GM18870 (cell line): ENCODE measurements around the gene SFTA2.
"Not testable (repeated sequence)": the region's sequence is repeated elsewhere in the genome, so short reads cannot be mapped to it uniquely, and the experiment has no call there.

Source experiments
- ATAC-seq: cut with Tn5 transposase; IDR thresholded peaks from one replicate; pipeline ENCODE4 v1.9.1; 2021; ENCODE audit warnings: moderate library complexity; ENCODE audit not compliant: unreplicated experiment

Gene SFTA2

DNA sequence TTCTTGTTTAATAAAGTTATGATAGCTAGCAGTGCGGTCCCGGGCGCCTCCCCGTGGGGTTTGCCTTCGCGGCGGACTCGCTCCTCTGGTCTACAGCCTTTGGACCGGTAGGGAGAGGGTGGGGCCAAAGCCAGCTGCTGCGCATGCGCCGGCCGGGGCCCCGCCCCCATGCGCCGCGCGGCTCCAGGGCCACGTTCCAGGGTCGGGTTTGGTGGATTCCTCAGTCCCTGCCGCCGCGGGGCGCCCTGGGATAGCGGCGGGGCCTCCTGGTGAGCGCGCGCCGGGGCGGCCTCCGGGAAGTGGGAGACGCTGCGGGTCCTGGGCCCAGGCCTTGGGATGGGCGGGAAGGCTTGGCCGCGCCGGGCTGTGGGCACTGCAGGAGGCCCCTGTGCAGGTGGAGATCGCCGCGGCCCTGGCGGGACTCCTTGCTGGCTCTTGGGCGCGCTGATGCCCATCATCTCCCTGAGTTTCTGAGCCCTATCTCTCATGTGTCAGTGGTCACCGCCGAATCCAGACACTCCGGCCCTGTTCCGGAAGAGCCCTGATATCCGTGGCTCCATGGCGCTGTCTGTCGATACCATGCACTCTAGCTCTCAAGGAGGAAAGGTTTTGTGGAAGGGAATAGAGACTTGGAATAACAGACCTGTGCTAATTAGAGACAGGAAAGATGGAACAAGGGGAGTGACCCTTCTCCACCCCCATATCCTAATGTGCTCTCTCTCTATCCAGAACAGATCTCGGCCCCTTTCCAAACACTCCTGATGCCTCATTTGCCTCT is 17.7 kb downstream of the SFTA2 start, which contains the start of gene VARS2:
VARS2 (plus strand) TSS at position 163 of the 778 bp plus-strand sequence; CDS start at position 762, 599 bp downstream.
- peak; percentile 51 for ATAC-seq

DNA sequence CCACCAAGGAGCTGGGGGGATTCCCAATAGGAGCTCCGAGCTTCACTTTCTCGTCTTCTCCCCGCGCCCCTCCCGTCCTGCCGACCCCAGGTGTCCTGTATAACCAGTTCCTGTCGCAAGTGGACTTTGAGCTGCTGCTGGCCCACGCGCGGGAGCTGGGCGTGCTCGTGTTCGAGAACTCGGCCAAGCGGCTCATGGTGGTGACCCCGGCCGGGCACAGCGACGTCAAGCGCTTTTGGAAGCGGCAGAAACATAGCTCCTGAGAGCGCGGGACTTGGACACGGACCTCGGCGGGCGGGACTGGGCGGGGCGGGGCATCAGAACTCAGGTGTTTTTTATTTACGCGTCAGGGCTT is 18.3 kb downstream of the SFTA2 start:
- no peak for ATAC-seq

DNA sequence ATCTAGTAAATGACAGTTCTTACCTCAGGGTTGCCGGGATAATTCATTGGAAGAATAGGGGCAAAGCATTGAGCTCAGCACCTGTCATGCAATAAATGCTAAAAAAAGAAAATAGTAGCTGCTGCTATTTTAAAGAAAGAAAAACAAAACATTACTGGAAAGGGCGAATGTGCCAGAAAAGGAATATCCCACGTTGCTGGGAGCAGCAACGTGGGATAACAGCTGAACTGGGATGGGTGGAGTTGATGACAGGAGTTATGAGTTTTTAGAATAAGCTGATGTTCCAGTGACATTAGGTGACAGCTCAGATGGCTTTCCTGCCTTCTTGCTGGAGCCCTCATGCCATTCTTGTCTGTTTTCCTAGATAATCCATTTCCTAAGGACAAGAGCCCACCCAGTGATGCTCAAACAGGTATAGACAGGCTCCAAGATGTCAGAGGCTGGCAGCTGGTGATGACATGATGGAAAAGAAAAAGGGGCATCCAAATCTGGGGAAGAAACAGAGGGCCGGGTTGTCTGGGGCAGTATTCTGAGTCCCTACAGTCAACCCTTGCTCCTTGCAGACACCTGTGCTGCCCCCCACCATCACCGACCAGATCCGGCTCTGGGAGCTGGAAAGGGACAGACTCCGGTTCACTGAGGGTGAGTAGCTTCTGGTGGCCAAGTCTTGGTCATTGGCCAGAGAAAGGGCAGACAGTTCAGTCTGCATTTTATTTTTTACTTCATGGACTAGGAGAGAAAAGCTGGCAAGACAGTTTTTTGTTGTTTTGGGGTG is 19.0 kb downstream of the SFTA2 start:
- ATAC-seq = no peak

DNA sequence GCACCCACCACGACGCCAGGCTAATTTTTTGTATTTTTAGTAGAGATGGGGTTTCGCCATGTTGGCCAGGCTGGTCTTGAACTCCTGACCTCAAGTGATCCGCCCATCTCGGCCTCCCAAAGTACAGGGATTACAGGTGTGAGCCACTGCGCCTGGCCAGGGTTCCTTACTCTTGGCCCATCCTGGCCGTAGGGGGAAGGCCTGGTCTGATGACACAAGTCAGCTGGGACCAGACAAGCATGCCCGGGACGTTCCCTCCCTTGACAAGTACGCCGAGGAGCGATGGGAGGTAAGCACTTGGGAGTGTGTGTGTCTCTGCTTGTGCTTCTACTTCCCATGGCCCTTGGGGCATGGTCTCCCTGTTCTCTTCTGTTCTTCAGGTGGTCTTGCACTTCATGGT is 21.5 kb downstream of the SFTA2 start:
- not testable (repeated sequence) for ATAC-seq

GRCh38 chr6:30908700-30909099 is 23.3 kb downstream of the SFTA2 start:
- no peak for ATAC-seq

DNA sequence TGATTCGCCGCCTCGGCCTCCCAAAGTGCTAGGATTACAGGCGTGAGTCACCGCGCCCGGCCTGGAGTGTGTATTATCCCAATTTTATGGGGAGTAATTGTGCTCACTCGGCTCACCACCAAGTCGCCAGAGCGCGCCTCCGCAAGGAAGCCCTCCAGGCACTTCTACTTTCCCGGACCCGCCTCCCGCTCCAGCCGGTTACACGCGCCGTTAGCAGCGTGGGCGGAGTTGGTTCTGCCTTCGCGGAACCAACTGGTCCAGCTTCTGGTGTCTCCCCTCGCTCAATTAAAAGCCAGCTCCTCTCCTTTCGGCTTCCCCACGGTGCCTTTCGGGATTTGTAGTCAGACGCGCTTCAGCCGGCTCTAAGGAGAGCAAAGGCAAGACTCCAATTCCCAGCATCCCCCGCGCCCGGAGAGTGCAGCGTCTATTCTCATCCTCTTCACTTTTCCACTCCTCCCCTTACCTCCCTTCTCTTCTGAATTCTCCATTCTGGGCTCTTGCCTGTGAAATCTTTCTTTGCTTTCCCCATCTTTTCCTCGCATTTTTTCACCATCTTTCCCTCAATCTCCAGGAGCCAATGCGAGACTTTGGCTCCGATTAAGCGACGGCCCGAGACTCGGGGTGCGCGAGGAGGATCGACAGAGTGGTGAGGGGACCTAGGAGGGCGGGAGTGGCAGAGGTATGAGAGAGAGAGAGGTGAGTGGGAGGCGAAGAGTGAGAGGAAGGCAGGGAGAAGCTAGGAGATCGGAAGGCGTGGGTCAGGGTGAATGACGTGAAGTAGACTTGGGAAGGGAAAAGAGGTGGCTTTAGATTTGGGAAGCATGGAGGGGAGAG is 24.0 kb downstream of the SFTA2 start, which contains the start of gene GTF2H4:
GTF2H4 (plus strand) TSS at position 450 of the 834 bp plus-strand sequence.
- ATAC-seq = peak; percentile 89

GRCh38 chr6:30907290-30907757 is 24.6 kb downstream of the SFTA2 start:
- ATAC-seq = not testable (repeated sequence)

- ATAC-seq = no peak
Observed at GRCh38 chr6:30903236-30903635, 28.7 kb downstream of the SFTA2 start.

DNA sequence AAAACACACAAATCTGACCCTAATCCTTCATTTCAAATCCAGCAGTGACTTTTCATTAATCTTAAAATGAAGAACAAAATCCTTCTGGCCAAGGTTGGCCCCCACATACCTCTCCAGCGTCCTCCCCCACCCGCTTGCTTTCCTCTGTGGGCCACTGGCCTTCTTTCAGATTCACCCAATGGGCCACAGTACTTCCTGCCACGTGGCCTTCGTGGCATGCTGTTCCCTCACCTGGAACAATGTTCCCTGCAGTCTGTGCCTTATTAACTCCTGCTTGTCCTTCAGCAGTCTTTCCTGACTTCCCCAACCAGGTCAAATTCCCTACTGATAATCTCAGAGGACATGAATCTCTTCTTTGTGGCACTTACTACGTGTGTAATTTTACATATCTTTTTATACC is 29.3 kb downstream of the SFTA2 start:
- no peak for ATAC-seq

- ATAC-seq = not testable (repeated sequence)
Observed at GRCh38 chr6:30902196-30902595, 29.8 kb downstream of the SFTA2 start.

GRCh38 chr6:30901436-30901835 is 30.5 kb downstream of the SFTA2 start:
- ATAC-seq = no peak

DNA sequence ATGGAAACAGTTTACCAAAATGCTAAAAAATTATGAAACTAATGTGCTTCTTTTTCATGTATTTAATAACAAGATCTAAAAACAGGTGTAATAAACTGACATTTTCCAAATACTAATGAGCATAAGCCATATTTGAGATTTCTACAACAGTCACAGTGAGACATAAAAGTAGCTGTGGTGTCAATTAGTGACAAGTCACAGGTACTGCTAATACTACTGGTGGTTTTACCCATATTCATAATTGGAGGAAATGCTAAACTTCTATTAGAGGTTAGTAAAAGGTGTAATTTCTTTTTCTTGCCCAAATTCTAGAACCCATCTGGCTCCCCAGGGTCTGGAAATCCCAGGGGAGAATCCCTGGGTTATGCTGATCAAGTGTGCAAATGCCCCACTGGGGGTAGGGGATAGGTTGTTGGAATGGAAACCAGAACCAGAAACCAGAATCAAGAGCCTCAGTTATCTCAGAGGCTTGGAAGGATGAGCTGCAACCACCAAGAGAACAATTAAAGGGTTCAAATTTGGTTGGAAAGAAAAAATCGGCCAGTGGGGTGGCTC is 31.0 kb downstream of the SFTA2 start:
- no peak for ATAC-seq

DNA sequence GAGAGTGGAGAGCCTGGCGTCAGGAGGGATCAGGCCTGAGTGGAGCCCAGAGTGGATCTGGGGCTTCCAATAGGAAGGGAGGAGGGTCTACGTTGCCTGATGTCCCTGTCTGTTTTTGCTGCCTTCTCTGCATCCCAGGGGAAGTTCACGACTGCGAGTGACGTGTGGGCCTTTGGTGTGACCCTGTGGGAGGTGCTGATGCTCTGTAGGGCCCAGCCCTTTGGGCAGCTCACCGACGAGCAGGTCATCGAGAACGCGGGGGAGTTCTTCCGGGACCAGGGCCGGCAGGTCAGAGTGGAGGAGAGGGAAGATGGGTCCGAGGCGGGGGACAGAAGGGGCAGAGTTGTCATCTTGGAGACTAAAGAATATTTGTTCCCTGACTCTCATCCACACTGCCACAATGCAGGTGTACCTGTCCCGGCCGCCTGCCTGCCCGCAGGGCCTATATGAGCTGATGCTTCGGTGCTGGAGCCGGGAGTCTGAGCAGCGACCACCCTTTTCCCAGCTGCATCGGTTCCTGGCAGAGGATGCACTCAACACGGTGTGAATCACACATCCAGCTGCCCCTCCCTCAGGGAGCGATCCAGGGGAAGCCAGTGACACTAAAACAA is 33.1 kb downstream of the SFTA2 start:
- no peak for ATAC-seq

DNA sequence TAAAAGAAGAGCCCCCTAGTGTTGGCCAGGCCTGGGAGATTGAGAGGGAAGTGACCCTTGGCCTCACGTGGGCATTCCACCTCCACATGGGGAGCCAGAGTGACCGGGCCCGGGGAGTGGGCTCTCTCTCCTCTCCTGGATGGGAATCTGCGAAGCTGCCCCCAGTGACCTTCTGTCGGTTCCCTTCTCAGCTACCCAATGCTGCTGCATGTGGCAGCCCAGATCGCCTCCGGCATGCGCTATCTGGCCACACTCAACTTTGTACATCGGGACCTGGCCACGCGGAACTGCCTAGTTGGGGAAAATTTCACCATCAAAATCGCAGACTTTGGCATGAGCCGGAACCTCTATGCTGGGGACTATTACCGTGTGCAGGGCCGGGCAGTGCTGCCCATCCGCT is 34.1 kb downstream of the SFTA2 start:
- no peak for ATAC-seq

DNA sequence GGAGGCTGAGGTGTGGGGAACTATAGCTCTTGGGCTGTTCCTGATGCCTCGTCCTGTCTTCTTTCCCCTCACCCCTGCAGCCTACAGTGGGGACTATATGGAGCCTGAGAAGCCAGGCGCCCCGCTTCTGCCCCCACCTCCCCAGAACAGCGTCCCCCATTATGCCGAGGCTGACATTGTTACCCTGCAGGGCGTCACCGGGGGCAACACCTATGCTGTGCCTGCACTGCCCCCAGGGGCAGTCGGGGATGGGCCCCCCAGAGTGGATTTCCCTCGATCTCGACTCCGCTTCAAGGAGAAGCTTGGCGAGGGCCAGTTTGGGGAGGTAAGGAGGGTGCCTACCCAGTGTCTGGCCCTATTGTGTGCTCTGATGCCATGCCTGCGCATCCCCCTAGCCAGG is 35.4 kb downstream of the SFTA2 start:
- ATAC-seq = no peak

DNA sequence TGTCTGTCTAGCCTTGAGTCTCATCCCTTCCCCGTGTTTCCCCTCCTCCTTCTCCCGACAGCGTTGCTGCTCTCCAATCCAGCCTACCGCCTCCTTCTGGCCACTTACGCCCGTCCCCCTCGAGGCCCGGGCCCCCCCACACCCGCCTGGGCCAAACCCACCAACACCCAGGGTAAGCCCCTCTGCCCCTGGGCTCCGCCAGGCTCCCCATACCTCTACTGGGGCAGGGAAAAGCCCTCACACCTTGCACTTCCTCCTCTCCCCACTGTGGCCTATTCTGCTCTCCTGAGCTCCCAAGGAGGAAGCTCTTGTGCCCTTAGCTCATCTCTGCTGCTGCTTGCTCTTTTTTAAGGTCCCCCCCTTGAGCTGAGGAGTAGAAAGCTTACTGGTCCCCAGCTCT is 36.6 kb downstream of the SFTA2 start:
- ATAC-seq = no peak

- no peak for ATAC-seq
Observed at GRCh38 chr6:30894935-30895334, 37.0 kb downstream of the SFTA2 start.

DNA sequence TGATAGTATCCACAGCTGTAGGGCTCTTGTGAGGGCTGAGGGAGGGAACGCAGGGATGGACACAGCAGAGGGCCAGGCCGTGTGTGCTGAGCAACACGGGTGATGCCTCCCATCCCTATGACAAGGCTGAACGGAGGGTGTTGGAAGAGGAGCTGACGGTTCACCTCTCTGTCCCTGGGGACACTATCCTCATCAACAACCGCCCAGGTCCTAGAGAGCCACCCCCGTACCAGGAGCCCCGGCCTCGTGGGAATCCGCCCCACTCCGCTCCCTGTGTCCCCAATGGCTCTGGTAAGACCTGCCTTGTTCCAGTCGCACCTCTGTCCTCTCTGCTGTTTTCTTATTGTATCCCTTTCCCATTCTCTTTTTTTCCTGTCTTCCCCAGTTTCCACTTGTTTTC is 37.6 kb downstream of the SFTA2 start:
- ATAC-seq = no peak

GRCh38 chr6:30893666-30894065 is 38.3 kb downstream of the SFTA2 start:
- ATAC-seq = no peak

DNA sequence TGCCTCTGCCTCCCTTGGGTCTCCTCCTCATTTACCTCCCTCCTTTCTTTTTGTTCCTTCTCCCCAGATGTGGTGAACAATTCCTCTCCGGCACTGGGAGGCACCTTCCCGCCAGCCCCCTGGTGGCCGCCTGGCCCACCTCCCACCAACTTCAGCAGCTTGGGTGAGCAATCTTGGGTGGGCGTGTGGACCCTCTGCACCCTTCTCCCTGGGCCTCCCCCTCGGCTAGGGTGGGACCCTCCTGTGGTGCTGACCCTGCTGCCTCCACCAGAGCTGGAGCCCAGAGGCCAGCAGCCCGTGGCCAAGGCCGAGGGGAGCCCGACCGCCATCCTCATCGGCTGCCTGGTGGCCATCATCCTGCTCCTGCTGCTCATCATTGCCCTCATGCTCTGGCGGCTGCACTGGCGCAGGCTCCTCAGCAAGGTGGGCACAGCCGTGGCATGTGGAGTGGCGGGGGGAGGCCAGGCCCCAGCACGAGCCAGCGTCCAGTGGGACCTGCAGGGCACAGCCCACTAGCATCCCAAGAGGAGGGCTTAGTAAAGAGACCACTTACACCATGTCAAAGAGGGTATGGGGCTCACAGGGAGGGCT is 38.9 kb downstream of the SFTA2 start:
- no peak for ATAC-seq
